Activated naive CD4-positive, alpha-beta T cell treated with anti-CD3 and anti-CD28 coated beads, Interleukin-2, amount 50 U/mL, for 72 hours (primary cell): ENCODE results near the gene THUMPD1. TPM values are rescaled to one million over a fixed set of nuclear protein-coding genes. Genes with fewer than 3 reads are reported as not detected.
A peak's percentile ranks its signal among the peaks of the same experiment; 100 is the strongest.
"Not testable (repeated sequence)": the region's sequence is repeated elsewhere in the genome, so short reads cannot be mapped to it uniquely, and the experiment has no call there.

Experiments used
- ATAC-seq, 2 donors: fragments of 150-1000 bp; cut with Tn5 transposase; 2 replicates each; pipeline ENCODE4 v1.10.0; 2021; ENCODE audit warnings: mild to moderate bottlenecking in 2 of 2, moderate library complexity in 2 of 2
- DNase-seq, 2 donors: peaks; one replicate each; pipeline ENCODE4 v3.0.0; 2021 to 2022; ENCODE audit warnings: low spot score in 2 of 2
- H3K27ac Mint-ChIP-seq, 2 donors: one replicate each; pipeline ENCODE4 v1.8.0; 2022; ENCODE audit warnings: mild to moderate bottlenecking in 2 of 2, mixed read lengths in 2 of 2
- H3K36me3 Mint-ChIP-seq, 2 donors: one replicate each; pipeline ENCODE4 v1.8.0; 2022; ENCODE audit warnings: mixed read lengths in 2 of 2
- H3K9me3 Mint-ChIP-seq, 2 donors: one replicate each; pipeline ENCODE4 v1.8.0; 2022; ENCODE audit warnings: mixed read lengths in 2 of 2
- total RNA-seq, 2 donors: library from RNA; stranded (reverse); gene quantifications; one replicate each; pipeline ENCODE4 v1.2.3, GENCODE V29; 2022

Gene THUMPD1
- total RNA-seq, 2 donors from 2014 or later: 40.4 to 42.5 TPM

- no peak for ATAC-seq
- peaks cover 25 to 38% of the 10 kb centered on the region in 2 donors for H3K36me3 Mint-ChIP-seq
Measured at GRCh38 chr16:20760346-20760745, 18.7 kb upstream of the THUMPD1 start.

DNA sequence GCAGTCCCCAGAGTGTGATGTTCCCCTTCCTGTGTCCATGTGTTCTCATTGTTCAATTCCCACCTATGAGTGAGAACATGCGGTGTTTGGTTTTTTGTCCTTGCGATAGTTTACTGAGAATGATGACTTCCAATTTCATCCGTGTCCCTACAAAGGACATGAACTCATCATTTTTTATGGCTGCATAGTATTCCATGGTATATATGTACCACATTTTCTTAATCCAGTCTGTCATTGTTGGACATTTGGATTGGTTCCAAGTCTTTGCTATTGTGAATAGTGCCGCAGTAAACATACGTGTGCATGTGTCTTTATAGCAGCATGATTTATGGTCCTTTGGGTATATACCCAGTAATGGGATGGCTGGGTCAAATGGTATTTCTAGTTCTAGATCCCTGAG is 14.2 kb upstream of the THUMPD1 start:
- H3K27ac Mint-ChIP-seq, ATAC-seq, DNase-seq: not testable (repeated sequence)
- H3K9me3 Mint-ChIP-seq: peaks cover 10 to 15% of the 10 kb centered on the region in 2 donors
- H3K36me3 Mint-ChIP-seq: peaks cover 3 to 23% of the 10 kb centered on the region in 2 donors

More at GRCh38 chr16:20760346-20760745, 18.7 kb upstream of the THUMPD1 start:
- H3K9me3 Mint-ChIP-seq: peaks cover 0 to 25% of the 10 kb centered on the region in 2 donors
- no peak overlapping the region for H3K27ac Mint-ChIP-seq
- DNase-seq: no peak

- ATAC-seq: no peak
- no peak overlapping the region for H3K27ac Mint-ChIP-seq
- peaks cover 10 to 13% of the 10 kb centered on the region in 2 donors for H3K9me3 Mint-ChIP-seq
Measured at GRCh38 chr16:20755238-20755637, 13.6 kb upstream of the THUMPD1 start.

DNA sequence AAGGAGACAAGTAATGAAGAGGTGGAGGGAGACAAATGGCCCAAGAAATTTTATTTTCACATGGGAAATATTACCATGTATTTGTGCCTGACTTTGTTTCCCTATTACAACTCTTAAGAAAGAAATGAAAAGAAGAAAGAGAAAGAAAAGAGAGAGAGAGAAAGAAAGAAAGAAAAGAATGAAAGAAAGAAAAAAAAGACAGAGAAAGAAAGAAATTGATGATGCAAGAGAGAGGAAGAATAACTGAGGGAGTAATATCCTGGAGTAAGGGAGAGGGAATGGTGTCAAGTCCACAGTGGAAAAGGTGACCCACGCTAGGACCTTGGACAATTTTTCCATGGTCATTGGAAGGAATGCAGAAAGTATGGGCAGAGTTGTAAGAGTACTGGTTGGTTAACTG is 12.1 kb upstream of the THUMPD1 start:
- DNase-seq: no peak
- ATAC-seq: no peak
- Mint-ChIP-seq H3K36me3 (peaks cover 0 to 9% of the 10 kb centered on the region in 2 donors), H3K27ac (no peak overlapping the region), H3K9me3 (peaks cover 10% of the 10 kb centered on the region in 2 donors)

More at GRCh38 chr16:20755238-20755637, 13.6 kb upstream of the THUMPD1 start:
- DNase-seq: no peak
- peaks cover 0 to 19% of the 10 kb centered on the region in 2 donors for H3K36me3 Mint-ChIP-seq

GRCh38 chr16:20750558-20750957 is 8.9 kb upstream of the THUMPD1 start:
- peaks cover 18 to 19% of the 10 kb centered on the region in 2 donors for H3K9me3 Mint-ChIP-seq
- DNase-seq (no peak), ATAC-seq (no peak)
- H3K27ac Mint-ChIP-seq: no peak overlapping the region
- peaks cover 12 to 19% of the 10 kb centered on the region in 2 donors for H3K36me3 Mint-ChIP-seq

DNA sequence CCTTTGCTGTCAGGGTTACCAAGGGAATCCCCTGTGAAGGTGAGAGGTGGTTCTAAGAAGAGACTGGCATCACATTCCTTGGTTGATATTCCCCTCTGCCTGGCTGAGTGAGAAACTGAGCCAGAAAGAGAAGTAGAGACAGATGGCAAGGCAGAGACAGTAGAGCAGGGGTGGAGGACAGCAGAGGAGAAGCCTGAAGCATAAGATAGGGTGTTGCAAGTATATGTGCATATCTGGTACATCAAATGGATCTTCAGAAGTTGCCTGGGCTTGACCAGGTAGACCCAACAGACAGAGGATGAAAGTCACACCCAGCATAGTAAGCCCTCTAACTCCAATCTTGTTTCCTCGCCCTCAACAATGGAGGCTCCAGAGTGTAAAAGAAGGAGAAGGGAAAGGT is 7.9 kb upstream of the THUMPD1 start:
- H3K36me3 Mint-ChIP-seq: peaks cover 12 to 19% of the 10 kb centered on the region in 2 donors
- ATAC-seq (no peak), DNase-seq (no peak)
- peaks cover 15 to 16% of the 10 kb centered on the region in 2 donors for H3K9me3 Mint-ChIP-seq
- peak overlapping the region in 1 of 2 donors; percentile 15 for H3K27ac Mint-ChIP-seq

DNA sequence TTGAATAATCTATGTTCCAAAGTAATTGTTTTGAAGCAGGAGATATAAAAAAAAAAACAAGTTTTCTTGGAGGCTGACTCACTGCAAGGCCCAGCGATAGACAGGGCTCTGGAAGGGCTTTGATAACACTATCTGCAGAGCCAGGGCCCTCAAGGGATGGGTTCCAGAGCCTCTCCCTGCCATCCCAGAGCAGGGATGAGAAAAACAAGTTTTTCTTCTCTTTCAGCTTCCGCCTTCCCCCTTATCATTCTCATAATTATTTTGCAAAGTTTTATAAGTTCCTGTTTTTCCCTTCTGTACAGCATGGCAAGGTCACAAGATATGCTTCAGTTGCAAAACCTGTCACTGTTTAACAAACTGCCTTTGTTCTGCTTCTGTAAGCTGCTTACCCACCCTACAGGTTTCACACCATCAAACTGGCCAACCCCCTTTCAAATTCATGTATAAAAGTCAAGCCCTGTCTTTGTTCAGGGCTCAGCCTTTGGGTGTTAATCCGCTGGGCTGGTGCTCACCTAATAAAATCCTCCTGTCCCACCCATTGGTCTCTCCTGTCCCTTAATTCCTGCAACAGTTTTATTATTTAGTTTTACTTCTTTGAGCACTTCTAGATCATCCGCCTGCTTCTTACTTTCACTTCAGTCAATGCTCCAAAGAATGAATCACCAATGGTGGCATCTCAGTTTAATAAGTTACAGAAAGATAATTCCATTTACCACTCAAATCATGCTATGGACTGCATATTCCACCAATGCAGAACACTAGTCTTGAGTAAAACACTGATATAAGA is 5.6 kb upstream of the THUMPD1 start:
- H3K36me3 Mint-ChIP-seq: peaks cover 12 to 16% of the 10 kb centered on the region in 2 donors
- H3K9me3 Mint-ChIP-seq: peaks cover 7 to 8% of the 10 kb centered on the region in 2 donors
- H3K27ac Mint-ChIP-seq: no peak overlapping the region
- ATAC-seq: no peak
- DNase-seq: no peak

DNA sequence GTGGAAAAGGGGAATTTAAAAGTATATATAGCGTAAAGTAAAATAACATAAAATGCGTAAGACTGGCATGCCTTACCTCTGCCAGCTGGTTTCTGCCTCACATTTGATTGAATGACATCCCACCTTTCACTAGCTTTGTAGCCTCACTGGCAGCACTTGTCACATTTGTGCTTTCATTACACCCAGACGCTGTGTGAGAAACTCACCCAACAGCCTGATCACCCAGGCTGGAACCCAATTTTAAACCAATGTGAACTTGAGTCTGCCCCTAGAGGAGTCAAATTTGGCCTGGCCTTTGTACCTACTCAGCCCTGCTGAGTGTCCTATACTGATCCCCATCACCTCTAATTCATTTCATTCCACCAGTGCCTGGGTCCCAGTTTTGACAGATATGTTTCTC is 4.8 kb upstream of the THUMPD1 start:
- H3K9me3 Mint-ChIP-seq: peaks cover 7 to 8% of the 10 kb centered on the region in 2 donors
- DNase-seq (no peak), ATAC-seq (no peak)
- peaks cover 12 to 16% of the 10 kb centered on the region in 2 donors for H3K36me3 Mint-ChIP-seq
- no peak overlapping the region for H3K27ac Mint-ChIP-seq

GRCh38 chr16:20744922-20745440 is 3.4 kb upstream of the THUMPD1 start:
- DNase-seq (no peak), ATAC-seq (no peak)
- Mint-ChIP-seq H3K9me3 (peaks cover 7 to 8% of the 10 kb centered on the region in 2 donors), H3K27ac (no peak overlapping the region), H3K36me3 (peaks cover 16 to 18% of the 10 kb centered on the region in 2 donors)

- ATAC-seq: no peak
- H3K36me3 Mint-ChIP-seq: peaks cover 18 to 22% of the 10 kb centered on the region in 2 donors
Measured at GRCh38 chr16:20743591-20743990, 2.0 kb upstream of the THUMPD1 start.

DNA sequence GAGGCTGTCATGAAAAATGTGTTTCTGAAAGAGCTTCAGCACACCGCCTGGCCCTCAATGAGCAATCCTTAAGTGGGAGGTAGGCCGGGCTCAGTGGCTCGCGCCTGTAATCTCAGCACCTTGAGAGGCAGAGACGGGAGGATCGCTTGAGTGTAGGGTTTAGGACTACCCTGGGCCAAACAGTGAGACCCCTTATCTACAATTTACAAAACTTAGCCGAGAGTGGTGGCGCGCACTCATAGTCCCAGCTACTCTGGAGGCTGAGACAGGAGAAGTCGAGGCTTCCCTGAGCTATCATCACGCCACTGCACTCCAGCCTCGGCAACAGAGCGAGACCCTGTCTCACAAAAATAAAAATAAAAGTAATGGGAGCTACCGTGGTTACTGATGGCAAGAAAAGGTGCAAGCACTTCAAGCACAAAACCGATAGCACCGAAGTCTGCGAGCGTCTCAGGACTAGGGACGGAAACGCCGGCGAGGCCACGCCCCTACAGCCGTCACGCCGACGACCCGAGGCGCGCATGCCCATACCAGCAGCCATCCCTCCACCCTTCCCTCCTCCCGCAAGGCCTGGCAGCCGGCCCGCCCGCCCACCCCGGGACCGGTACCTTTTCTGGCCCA is 607 bp downstream of the THUMPD1 start:
- peaks cover 6 to 21% of the 10 kb centered on the region in 2 donors for H3K36me3 Mint-ChIP-seq
- H3K9me3 Mint-ChIP-seq: no peaks in the 10 kb centered on the region
- peak; percentile 88 to 89 for ATAC-seq
- H3K27ac Mint-ChIP-seq: peak overlapping the region; percentile 95 to 96
- DNase-seq: peak; percentile 85 to 89

More at GRCh38 chr16:20743591-20743990, 2.0 kb upstream of the THUMPD1 start:
- H3K27ac Mint-ChIP-seq: no peak overlapping the region
- no peak for DNase-seq
- peaks cover 7 to 8% of the 10 kb centered on the region in 2 donors for H3K9me3 Mint-ChIP-seq

DNA sequence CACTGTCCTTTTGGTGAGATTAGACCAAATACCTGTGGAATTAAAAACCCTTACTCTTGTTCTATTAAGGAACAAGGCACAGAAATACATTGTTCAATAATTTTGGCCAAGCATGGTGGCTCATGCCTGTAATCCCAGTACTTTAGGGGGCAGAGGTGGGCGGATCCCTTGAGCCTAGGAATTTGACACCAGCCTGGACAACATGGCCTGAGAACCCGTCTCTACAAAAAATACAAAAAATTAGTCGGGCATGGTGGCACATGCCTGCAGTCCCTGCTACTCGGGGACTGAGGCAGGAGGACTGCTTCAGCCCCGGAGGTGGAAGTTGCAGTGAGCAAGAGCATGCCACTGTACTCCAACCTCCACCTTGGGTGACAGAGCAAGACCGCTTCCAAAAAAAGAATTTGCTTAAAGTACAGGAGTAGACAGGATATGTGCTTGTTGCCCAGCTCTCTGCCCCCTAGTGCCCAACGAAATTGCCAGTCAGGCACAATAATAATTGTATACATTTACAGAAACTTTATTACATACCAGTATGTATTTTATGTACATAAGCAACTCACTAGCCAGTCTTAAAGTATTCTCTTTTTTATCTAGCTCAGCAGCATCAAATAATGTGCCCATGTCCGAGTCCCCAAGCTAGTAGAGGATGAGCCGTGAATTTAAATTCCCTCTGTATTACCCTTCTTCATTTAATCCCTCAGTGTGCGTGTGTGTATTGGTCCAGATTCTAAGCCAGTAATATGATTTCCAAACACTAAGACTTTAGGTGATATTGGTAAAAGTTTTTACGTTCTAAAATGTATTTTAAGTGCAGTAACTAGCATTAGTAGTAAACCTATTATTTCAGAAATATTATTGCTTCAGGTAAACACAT is 1.4 kb downstream of the THUMPD1 start:
- Mint-ChIP-seq H3K27ac (peak overlapping the region; percentile 95 to 96), H3K9me3 (no peaks in the 10 kb centered on the region), H3K36me3 (peaks cover 6 to 28% of the 10 kb centered on the region in 2 donors)
- ATAC-seq: no peak
- no peak for DNase-seq

DNA sequence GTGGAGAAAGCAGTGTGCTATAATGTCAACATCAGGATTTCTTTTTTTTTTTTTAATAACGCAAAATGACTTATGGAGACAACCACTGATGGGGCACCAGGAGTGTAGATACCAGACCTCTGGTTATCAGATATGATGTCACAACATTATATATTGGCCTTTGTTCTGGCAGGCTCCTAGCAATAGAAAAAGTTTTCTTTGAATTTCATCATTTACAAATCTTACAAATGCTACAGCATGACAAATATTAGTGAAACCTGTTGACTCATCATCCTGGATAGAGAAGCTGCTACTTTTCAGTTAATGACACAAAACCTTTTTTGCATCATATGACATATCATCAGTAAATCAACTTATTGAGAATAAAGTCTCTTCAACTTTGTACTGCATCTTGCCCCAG is 6.1 kb downstream of the THUMPD1 start:
- H3K9me3 Mint-ChIP-seq: no peaks in the 10 kb centered on the region
- ATAC-seq: peak; percentile 31 to 49

DNA sequence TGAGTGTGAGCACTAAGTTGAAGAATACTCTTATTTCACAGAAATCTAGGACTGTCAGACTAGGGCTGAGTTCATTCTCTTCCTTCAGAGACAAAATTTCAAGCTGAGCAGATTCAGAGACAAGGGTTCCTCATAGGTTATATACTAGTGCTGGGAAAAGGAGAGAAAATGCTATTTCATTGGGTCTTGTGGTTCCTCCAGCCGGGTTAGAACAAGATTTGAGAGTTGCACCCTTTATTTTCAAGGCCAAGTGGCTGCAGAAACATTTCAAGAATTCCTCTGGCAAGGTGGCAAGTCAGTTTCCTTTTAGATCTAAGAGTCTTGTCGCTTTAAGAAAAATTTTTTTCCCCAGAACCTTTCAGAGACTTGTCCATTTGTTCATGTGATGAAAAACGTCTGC is 6.8 kb downstream of the THUMPD1 start:
- peaks cover 0 to 30% of the 10 kb centered on the region in 2 donors for H3K36me3 Mint-ChIP-seq
- DNase-seq (no peak), ATAC-seq (no peak)
- peak overlapping the region in 1 of 2 donors; percentile 79 for H3K27ac Mint-ChIP-seq
- no peaks in the 10 kb centered on the region for H3K9me3 Mint-ChIP-seq

More for the DNA sequence above, 6.1 kb downstream of the THUMPD1 start:
- Mint-ChIP-seq H3K36me3 (peaks cover under 1 to 30% of the 10 kb centered on the region in 2 donors), H3K27ac (peak overlapping the region in 1 of 2 donors; percentile 14)
- no peak for DNase-seq

- no peak for ATAC-seq
- Mint-ChIP-seq H3K27ac (peak overlapping the region in 1 of 2 donors; percentile 44), H3K36me3 (peaks cover 0 to 30% of the 10 kb centered on the region in 2 donors), H3K9me3 (no peaks in the 10 kb centered on the region)
- no peak for DNase-seq
Measured at GRCh38 chr16:20734056-20734455, 7.6 kb downstream of the THUMPD1 start.

- no peak overlapping the region for H3K27ac Mint-ChIP-seq
- H3K36me3 Mint-ChIP-seq: no peaks in the 10 kb centered on the region
- no peaks in the 10 kb centered on the region for H3K9me3 Mint-ChIP-seq
- ATAC-seq: no peak
- DNase-seq: no peak
Measured at GRCh38 chr16:20729141-20729540, 12.5 kb downstream of the THUMPD1 start.
